ENCODE data around the gene RBBP8NL.
"Not testable (repeated sequence)": the region's sequence is repeated elsewhere in the genome, so short reads cannot be mapped to it uniquely, and the experiment has no call there.

RBBP8NL gene

GRCh38 chr20:62428002-62428372 is 648 bp upstream of the RBBP8NL start:
- TF ChIP-seq ZC3H10 (CRISPR knock-in tag; IDR thresholded peaks at IDR 0.05): no peak
- TF ChIP-seq POU6F1 (CRISPR knock-in tag; IDR thresholded peaks at IDR 0.05; ENCODE audit: borderline replicate concordance, low read depth): no peak
- TF ChIP-seq CSDC2 (CRISPR knock-in tag; IDR thresholded peaks at IDR 0.05): no peak
- no peak for TF ChIP-seq GLIS3 (CRISPR knock-in tag; IDR thresholded peaks at IDR 0.05)
- TF ChIP-seq ZFP30 (CRISPR knock-in tag; IDR thresholded peaks at IDR 0.05): no peak
- no peak for TF ChIP-seq ARNTL (CRISPR knock-in tag; IDR thresholded peaks at IDR 0.05; ENCODE audit: borderline replicate concordance, low read depth)
- no peak for TF ChIP-seq PATZ1 (CRISPR knock-in tag; IDR thresholded peaks at IDR 0.05; ENCODE audit: borderline replicate concordance)
- no peak for TF ChIP-seq ZNF565 (CRISPR knock-in tag; conservative IDR thresholded peaks at IDR 0.05; ENCODE audit: low read depth)
- TF ChIP-seq RARB (CRISPR knock-in tag; IDR thresholded peaks at IDR 0.05): no peak
- no peak for TF ChIP-seq BACH2 (CRISPR knock-in tag; IDR thresholded peaks at IDR 0.05; ENCODE audit: borderline replicate concordance)
- TF ChIP-seq CREB5 (CRISPR knock-in tag; IDR thresholded peaks at IDR 0.05; ENCODE audit: low read depth): no peak
- no peak for TF ChIP-seq PPARA (CRISPR knock-in tag; IDR thresholded peaks at IDR 0.05; ENCODE audit: borderline replicate concordance)
- TF ChIP-seq SNAI2 (CRISPR knock-in tag; IDR thresholded peaks at IDR 0.05): no peak
- TF ChIP-seq CSRNP3 (CRISPR knock-in tag; IDR thresholded peaks at IDR 0.05): no peak
- no peak for ATAC-seq

- ATAC-seq: no peak
- TF ChIP-seq ESRRG (CRISPR knock-in tag; IDR thresholded peaks at IDR 0.05) (no peak), TOX (CRISPR knock-in tag; IDR thresholded peaks at IDR 0.05; ENCODE audit: borderline replicate concordance) (no peak)
Measured at GRCh38 chr20:62426699-62427131, 624 bp downstream of the RBBP8NL start.

GRCh38 chr20:62426059-62426348 is 1.3 kb downstream of the RBBP8NL start:
- not testable (repeated sequence) for ATAC-seq

GRCh38 chr20:62425281-62426058 is 1.9 kb downstream of the RBBP8NL start:
- ATAC-seq: no peak
- no peak for TF ChIP-seq ZFP3 (CRISPR knock-in tag; IDR thresholded peaks at IDR 0.05)
- TF ChIP-seq ESRRG (CRISPR knock-in tag; IDR thresholded peaks at IDR 0.05): no peak
- TF ChIP-seq TSHZ2 (CRISPR knock-in tag; IDR thresholded peaks at IDR 0.05): no peak
- TF ChIP-seq POU6F1 (CRISPR knock-in tag; IDR thresholded peaks at IDR 0.05; ENCODE audit: borderline replicate concordance, low read depth): no peak
- no peak for TF ChIP-seq CREB5 (CRISPR knock-in tag; IDR thresholded peaks at IDR 0.05; ENCODE audit: low read depth)
- no peak for TF ChIP-seq ARNTL (CRISPR knock-in tag; IDR thresholded peaks at IDR 0.05; ENCODE audit: borderline replicate concordance, low read depth)
- TF ChIP-seq ISL1 (CRISPR knock-in tag; IDR thresholded peaks at IDR 0.05): no peak
- no peak for TF ChIP-seq PPARA (CRISPR knock-in tag; IDR thresholded peaks at IDR 0.05; ENCODE audit: borderline replicate concordance)
- TF ChIP-seq SNAI2 (CRISPR knock-in tag; IDR thresholded peaks at IDR 0.05): no peak
- TF ChIP-seq ZNF8 (CRISPR knock-in tag; IDR thresholded peaks at IDR 0.05): no peak
- TF ChIP-seq ZNF70 (CRISPR knock-in tag; IDR thresholded peaks at IDR 0.05): no peak
- TF ChIP-seq CSRNP3 (CRISPR knock-in tag; IDR thresholded peaks at IDR 0.05): no peak
- no peak for TF ChIP-seq TOX (CRISPR knock-in tag; IDR thresholded peaks at IDR 0.05; ENCODE audit: borderline replicate concordance)
- no peak for TF ChIP-seq GLIS3 (CRISPR knock-in tag; IDR thresholded peaks at IDR 0.05)

Measured in SK-N-SH treated with all-trans-retinoic acid at 6 μM for 48 hours (cell line).